Daoy (cell line): ENCODE data around the gene SLC13A3. TPM values are rescaled to one million over a fixed set of nuclear protein-coding genes. Genes with fewer than 3 reads are reported as not detected.

ENCODE experiments used
- DNase-seq: peaks from one replicate; pipeline ENCODE4 v3.0.0-alpha.2; 2015; ENCODE audit warnings: low read depth
- total RNA-seq: library from RNA; depleted of rRNA; stranded (reverse); fragments of >200 nt; shearing (Covaris generic); gene quantifications from 2 replicates; pipeline ENCODE4 v1.2.3, GENCODE V29; 2014

The SLC13A3 gene
- total RNA-seq, 1 experiment from 2014 or later, result 0.11 TPM

- no peak for DNase-seq
Measured at GRCh38 chr20:46636514-46636913, 14.7 kb downstream of the SLC13A3 start.

- no peak for DNase-seq
Measured at GRCh38 chr20:46635514-46636136, 15.6 kb downstream of the SLC13A3 start.

- no peak for DNase-seq
Measured at GRCh38 chr20:46634528-46634927, 16.7 kb downstream of the SLC13A3 start.

- DNase-seq, result no peak
Measured at GRCh38 chr20:46631874-46632446, 19.3 kb downstream of the SLC13A3 start.

GRCh38 chr20:46631212-46631869 lies 19.9 kb downstream of the SLC13A3 start:
- DNase-seq, result no peak

GRCh38 chr20:46630306-46630705 lies 21.0 kb downstream of the SLC13A3 start:
- DNase-seq, result no peak

- DNase-seq, result no peak
Measured at GRCh38 chr20:46629341-46629740, 21.9 kb downstream of the SLC13A3 start.

- no peak for DNase-seq
Measured at GRCh38 chr20:46627234-46627633, 24.0 kb downstream of the SLC13A3 start.

- no peak for DNase-seq
Measured at GRCh38 chr20:46626758-46627157, 24.5 kb downstream of the SLC13A3 start.

GRCh38 chr20:46625875-46626373 lies 25.3 kb downstream of the SLC13A3 start:
- no peak for DNase-seq

- no peak for DNase-seq
Measured at GRCh38 chr20:46624946-46625345, 26.3 kb downstream of the SLC13A3 start.

- no peak for DNase-seq
Measured at GRCh38 chr20:46622165-46622564, 29.1 kb downstream of the SLC13A3 start.

- peak; percentile 55 for DNase-seq
Measured at GRCh38 chr20:46621492-46621891, 29.8 kb downstream of the SLC13A3 start.

GRCh38 chr20:46619445-46619844 lies 31.8 kb downstream of the SLC13A3 start:
- DNase-seq, result no peak

GRCh38 chr20:46618316-46619100 lies 32.8 kb downstream of the SLC13A3 start:
- no peak for DNase-seq

- DNase-seq, result no peak
Measured at GRCh38 chr20:46614503-46614902, 36.8 kb downstream of the SLC13A3 start.

- DNase-seq, result no peak
Measured at GRCh38 chr20:46610145-46610544, 41.1 kb downstream of the SLC13A3 start.

- DNase-seq, result no peak
Measured at GRCh38 chr20:46609043-46609442, 42.2 kb downstream of the SLC13A3 start.

GRCh38 chr20:46607849-46608497 lies 43.3 kb downstream of the SLC13A3 start:
- DNase-seq, result no peak

- no peak for DNase-seq
Measured at GRCh38 chr20:46607191-46607848, 43.9 kb downstream of the SLC13A3 start.

- DNase-seq, result no peak
Measured at GRCh38 chr20:46606817-46607190, 44.5 kb downstream of the SLC13A3 start.
